ENCODE measurements around the gene MFSD11. TPM values are rescaled to one million over a fixed set of nuclear protein-coding genes. Genes with fewer than 3 reads are reported as not detected.
"Not testable (repeated sequence)": the region's sequence is repeated elsewhere in the genome, so short reads cannot be mapped to it uniquely, and the experiment has no call there.

Gene MFSD11
- total RNA-seq, 1 donor = 28.2 TPM

GRCh38 chr17:76731800-76732733 is 5.9 kb upstream of the MFSD11 start:
- not testable (repeated sequence) for H3K27me3 ChIP-seq (ENCODE audit: insufficient read depth, low read length); H3K9me3 ChIP-seq (ENCODE audit: low read depth, low read length); H3K4me3 ChIP-seq (ENCODE audit: low read length)
- H3K4me1 ChIP-seq (ENCODE audit: insufficient read depth, low read length) = peaks cover 73% of the 10 kb centered on the region

GRCh38 chr17:76732734-76733617 is 4.9 kb upstream of the MFSD11 start:
- Histone ChIP-seq H3K27me3 (ENCODE audit: insufficient read depth, low read length) (no peaks in the 10 kb centered on the region), H3K9me3 (ENCODE audit: low read depth, low read length) (no peaks in the 10 kb centered on the region), H3K4me3 (ENCODE audit: low read length) (no peak overlapping the region), H3K4me1 (ENCODE audit: insufficient read depth, low read length) (peaks cover 65% of the 10 kb centered on the region)

- Histone ChIP-seq H3K4me3 (ENCODE audit: low read length) (no peak overlapping the region), H3K27me3 (ENCODE audit: insufficient read depth, low read length) (no peaks in the 10 kb centered on the region), H3K9me3 (ENCODE audit: low read depth, low read length) (no peaks in the 10 kb centered on the region), H3K4me1 (ENCODE audit: insufficient read depth, low read length) (peaks cover 64% of the 10 kb centered on the region)
Measured at GRCh38 chr17:76733618-76733957, 4.3 kb upstream of the MFSD11 start.

- H3K9me3 ChIP-seq (ENCODE audit: low read depth, low read length) = no peaks in the 10 kb centered on the region
- H3K4me3 ChIP-seq (ENCODE audit: low read length) = no peak overlapping the region
- H3K4me1 ChIP-seq (ENCODE audit: insufficient read depth, low read length) = peaks cover 62% of the 10 kb centered on the region
- H3K27me3 ChIP-seq (ENCODE audit: insufficient read depth, low read length) = no peaks in the 10 kb centered on the region
Measured at GRCh38 chr17:76734080-76734840, 3.7 kb upstream of the MFSD11 start.

GRCh38 chr17:76735006-76735405 is 2.9 kb upstream of the MFSD11 start:
- Histone ChIP-seq H3K4me3 (ENCODE audit: low read length) (peak overlapping the region; percentile 8), H3K27me3 (ENCODE audit: insufficient read depth, low read length) (no peaks in the 10 kb centered on the region), H3K4me1 (ENCODE audit: insufficient read depth, low read length) (peaks cover 55% of the 10 kb centered on the region), H3K9me3 (ENCODE audit: low read depth, low read length) (no peaks in the 10 kb centered on the region)

- Histone ChIP-seq H3K4me1 (ENCODE audit: insufficient read depth, low read length) (peaks cover 54% of the 10 kb centered on the region), H3K27me3 (ENCODE audit: insufficient read depth, low read length) (no peaks in the 10 kb centered on the region), H3K4me3 (ENCODE audit: low read length) (peak overlapping the region; percentile 98), H3K9me3 (ENCODE audit: low read depth, low read length) (no peaks in the 10 kb centered on the region)
Measured at GRCh38 chr17:76735586-76736348, 2.2 kb upstream of the MFSD11 start.

GRCh38 chr17:76736349-76737081 is 1.4 kb upstream of the MFSD11 start:
- Histone ChIP-seq H3K4me1 (ENCODE audit: insufficient read depth, low read length) (peaks cover 54% of the 10 kb centered on the region), H3K9me3 (ENCODE audit: low read depth, low read length) (no peaks in the 10 kb centered on the region), H3K4me3 (ENCODE audit: low read length) (peak overlapping the region; percentile 98), H3K27me3 (ENCODE audit: insufficient read depth, low read length) (no peaks in the 10 kb centered on the region)

GRCh38 chr17:76737082-76737675 is 740 bp upstream of the MFSD11 start, which contains the start of gene SRSF2:
Gene SRSF2, minus strand, starts transcription at chr17:76737331. Its CDS starts 171 bp downstream, at chr17:76737160.
- Histone ChIP-seq H3K4me1 (ENCODE audit: insufficient read depth, low read length) (peaks cover 48% of the 10 kb centered on the region), H3K4me3 (ENCODE audit: low read length) (peak within 1 kb of the TSS; percentile 98), H3K9me3 (ENCODE audit: low read depth, low read length) (no peaks in the 10 kb centered on the region), H3K27me3 (ENCODE audit: insufficient read depth, low read length) (no peaks in the 10 kb centered on the region)

GRCh38 chr17:76738468-76738850 is 540 bp downstream of the MFSD11 start:
- Histone ChIP-seq H3K4me3 (ENCODE audit: low read length) (peak overlapping the region; percentile 98), H3K4me1 (ENCODE audit: insufficient read depth, low read length) (peaks cover 37% of the 10 kb centered on the region), H3K9me3 (ENCODE audit: low read depth, low read length) (no peaks in the 10 kb centered on the region), H3K27me3 (ENCODE audit: insufficient read depth, low read length) (no peaks in the 10 kb centered on the region)

- not testable (repeated sequence) for H3K9me3 ChIP-seq (ENCODE audit: low read depth, low read length); H3K27me3 ChIP-seq (ENCODE audit: insufficient read depth, low read length); H3K4me3 ChIP-seq (ENCODE audit: low read length)
- peaks cover 25% of the 10 kb centered on the region for H3K4me1 ChIP-seq (ENCODE audit: insufficient read depth, low read length)
Measured at GRCh38 chr17:76739568-76740115, 1.7 kb downstream of the MFSD11 start.

GRCh38 chr17:76740329-76741118 is 2.6 kb downstream of the MFSD11 start:
- no peaks in the 10 kb centered on the region for H3K9me3 ChIP-seq (ENCODE audit: low read depth, low read length)
- H3K27me3 ChIP-seq (ENCODE audit: insufficient read depth, low read length) = no peaks in the 10 kb centered on the region
- peaks cover 16% of the 10 kb centered on the region for H3K4me1 ChIP-seq (ENCODE audit: insufficient read depth, low read length)
- no peak overlapping the region for H3K4me3 ChIP-seq (ENCODE audit: low read length)

GRCh38 chr17:76742958-76743357 is 5.0 kb downstream of the MFSD11 start:
- Histone ChIP-seq H3K9me3 (ENCODE audit: low read depth, low read length) (no peaks in the 10 kb centered on the region), H3K4me3 (ENCODE audit: low read length) (no peak overlapping the region), H3K4me1 (ENCODE audit: insufficient read depth, low read length) (peaks cover 10% of the 10 kb centered on the region), H3K27me3 (ENCODE audit: insufficient read depth, low read length) (no peaks in the 10 kb centered on the region)
